ENCODE data around the gene CD99L2.
"Not testable (repeated sequence)": the region's sequence is repeated elsewhere in the genome, so short reads cannot be mapped to it uniquely, and the experiment has no call there.

The CD99L2 gene

GRCh38 chrX:150849996-150850720, 48.3 kb downstream of the CD99L2 start:
- no peak for DNase-seq

GRCh38 chrX:150849486-150849885, 49.0 kb downstream of the CD99L2 start:
- no peak for DNase-seq

- peak; percentile 81 for DNase-seq
These were observed 49.5 kb downstream of the CD99L2 start for GRCh38 chrX:150848914-150849365.

- no peak for DNase-seq
These were observed 51.4 kb downstream of the CD99L2 start for GRCh38 chrX:150847088-150847487.

- no peak for DNase-seq
These were observed 52.3 kb downstream of the CD99L2 start for GRCh38 chrX:150846130-150846529.

GRCh38 chrX:150845091-150845490, 53.4 kb downstream of the CD99L2 start:
- no peak for DNase-seq

- no peak for DNase-seq
These were observed 54.5 kb downstream of the CD99L2 start for GRCh38 chrX:150844016-150844415.

GRCh38 chrX:150842198-150842685, 56.2 kb downstream of the CD99L2 start:
- peak; percentile 83 for DNase-seq

- DNase-seq: peak; percentile 13
These were observed 56.8 kb downstream of the CD99L2 start for GRCh38 chrX:150841456-150842197.

- DNase-seq: no peak
These were observed 60.6 kb downstream of the CD99L2 start for GRCh38 chrX:150837845-150838244.

- DNase-seq: no peak
These were observed 63.8 kb downstream of the CD99L2 start for GRCh38 chrX:150834695-150835094.

GRCh38 chrX:150833454-150834056, 64.9 kb downstream of the CD99L2 start:
- no peak for DNase-seq

GRCh38 chrX:150831863-150832262, 66.6 kb downstream of the CD99L2 start:
- DNase-seq: no peak

- DNase-seq: no peak
These were observed 69.7 kb downstream of the CD99L2 start for GRCh38 chrX:150828785-150829184.

GRCh38 chrX:150824352-150824751, 74.1 kb downstream of the CD99L2 start:
- not testable (repeated sequence) for DNase-seq

- DNase-seq: not testable (repeated sequence)
These were observed 74.6 kb downstream of the CD99L2 start for GRCh38 chrX:150823826-150824225.

- DNase-seq: no peak
These were observed 76.5 kb downstream of the CD99L2 start for GRCh38 chrX:150821971-150822370.

GRCh38 chrX:150813922-150814321, 84.5 kb downstream of the CD99L2 start:
- no peak for DNase-seq

- no peak for DNase-seq
These were observed 91.6 kb downstream of the CD99L2 start for GRCh38 chrX:150806827-150807226.

- DNase-seq: no peak
These were observed 92.7 kb downstream of the CD99L2 start for GRCh38 chrX:150805736-150806135.

- no peak for DNase-seq
These were observed 105.4 kb downstream of the CD99L2 start for GRCh38 chrX:150792949-150793527.

- no peak for DNase-seq
These were observed 108.4 kb downstream of the CD99L2 start for GRCh38 chrX:150790021-150790420.

- no peak for DNase-seq
These were observed 116.8 kb downstream of the CD99L2 start for GRCh38 chrX:150781677-150782076.
